CD4-positive, alpha-beta T cell (primary cell): ENCODE results near the gene IST1. TPM values are rescaled to one million over a fixed set of nuclear protein-coding genes. Genes with fewer than 3 reads are reported as not detected.
A peak's percentile ranks its signal among the peaks of the same experiment; 100 is the strongest.
"Not testable (repeated sequence)": the region's sequence is repeated elsewhere in the genome, so short reads cannot be mapped to it uniquely, and the experiment has no call there.

Experiments used
- ATAC-seq: fragments of 200-7000 bp; cut with Tn5 transposase; one replicate; pipeline ENCODE4 v1.10.0; 2022; ENCODE audit warnings: mild to moderate bottlenecking; ENCODE audit not compliant: poor library complexity
- CTCF ChIA-PET: fragments of 350-600 bp; sonication (Branson Sonifier 250); formaldehyde crosslinking; loops from one replicate; lab custom pipeline; 2021; ENCODE audit warnings: antibody characterized with exemption, inconsistent platforms; lab: Charles Lee
- POLR2A ChIA-PET: fragments of 350-600 bp; sonication (Branson Sonifier 250); formaldehyde crosslinking; loops from one replicate; lab custom pipeline; 2021; ENCODE audit warnings: antibody characterized with exemption, inconsistent platforms; lab: Charles Lee
- DNase-seq, 14 experiments: peaks; one replicate each; pipeline ENCODE4 v3.0.0-alpha.2; 2013 to 2020; ENCODE audit warnings: mixed read lengths in 2 of 14
- H3K27ac ChIP-seq, 2 donors: one replicate each; pipeline versions ENCODE4 v1.5.1 to v1.7.0; 2013; ENCODE audit warnings: low read length in 2 of 2, low read depth in 1 of 2, mild to moderate bottlenecking in 1 of 2
- H3K27me3 ChIP-seq, 2 experiments: 1 replicate in 1 of 2; 2 replicates in 1 of 2; pipeline versions ENCODE4 v1.6.1 to v1.7.0; 2013; ENCODE audit warnings: low read length in 2 of 2, control low read depth in 1 of 2, mild to moderate bottlenecking in 1 of 2, moderate library complexity in 1 of 2; ENCODE audit not compliant: insufficient read depth in 2 of 2, control insufficient read depth in 1 of 2
- H3K36me3 ChIP-seq: one replicate; pipeline ENCODE4 v1.6.1; 2013; ENCODE audit warnings: low read length, control low read depth; ENCODE audit not compliant: insufficient read depth
- H3K4me1 ChIP-seq: one replicate; pipeline ENCODE4 v1.6.1; 2013; ENCODE audit warnings: low read length, control low read depth; ENCODE audit not compliant: insufficient read depth
- H3K4me3 ChIP-seq: one replicate; pipeline ENCODE4 v1.5.1; 2013; ENCODE audit warnings: mild to moderate bottlenecking, low read length, moderate library complexity
- H3K9me3 ChIP-seq, 2 experiments: 1 replicate in 1 of 2; 2 replicates in 1 of 2; pipeline versions ENCODE4 v1.6.1 to v1.7.0; 2013; ENCODE audit warnings: low read length in 2 of 2, mild to moderate bottlenecking in 2 of 2, control low read depth in 1 of 2, moderate library complexity in 1 of 2; ENCODE audit not compliant: control insufficient read depth in 1 of 2, insufficient read depth in 1 of 2
- H3K27ac Mint-ChIP-seq: one replicate; pipeline ENCODE4 v1.8.0; 2020; ENCODE audit warnings: mixed read lengths
- H3K27me3 Mint-ChIP-seq: one replicate; pipeline ENCODE4 v1.8.0; 2021; ENCODE audit warnings: mixed read lengths
- H3K36me3 Mint-ChIP-seq: one replicate; pipeline ENCODE4 v1.8.0; 2021; ENCODE audit warnings: low read depth, mixed read lengths
- H3K4me1 Mint-ChIP-seq: one replicate; pipeline ENCODE4 v1.8.0; 2021; ENCODE audit warnings: low read depth, mixed read lengths
- H3K4me3 Mint-ChIP-seq: one replicate; pipeline ENCODE4 v1.8.0; 2020; ENCODE audit warnings: mild to moderate bottlenecking, mixed read lengths
- H3K9me3 Mint-ChIP-seq: one replicate; pipeline ENCODE4 v1.8.0; 2020; ENCODE audit warnings: mixed read lengths
- intact Hi-C, 2 experiments: fragments of 100-400 bp; cut with DNase I in 1 of 2; cut with micrococcal nuclease in 1 of 2; formaldehyde crosslinking; loops; one replicate each; pipeline versions ENCODE4 v1.15.1 to v1.9.0; 2023 to 2025; cut with DNase I, micrococcal nuclease
- total RNA-seq, 174 experiments: library from RNA in 2 of 174; stranded (reverse) in 2 of 174; gene quantifications; one replicate each; pipeline ENCODE4 v1.2.3 and lab custom pipeline; 2021 to 2026
- TF ChIP-seq, protein P1 (sequence below): fragments of 200-600 bp; IDR thresholded peaks from one replicate; pipeline ENCODE4 v1.8.0; 2022; ENCODE audit warnings: antibody characterized with exemption, mild to moderate bottlenecking

IST1 gene
- total RNA-seq, 2 experiments from 2014 or later, result 411 to 412 TPM

DNA sequence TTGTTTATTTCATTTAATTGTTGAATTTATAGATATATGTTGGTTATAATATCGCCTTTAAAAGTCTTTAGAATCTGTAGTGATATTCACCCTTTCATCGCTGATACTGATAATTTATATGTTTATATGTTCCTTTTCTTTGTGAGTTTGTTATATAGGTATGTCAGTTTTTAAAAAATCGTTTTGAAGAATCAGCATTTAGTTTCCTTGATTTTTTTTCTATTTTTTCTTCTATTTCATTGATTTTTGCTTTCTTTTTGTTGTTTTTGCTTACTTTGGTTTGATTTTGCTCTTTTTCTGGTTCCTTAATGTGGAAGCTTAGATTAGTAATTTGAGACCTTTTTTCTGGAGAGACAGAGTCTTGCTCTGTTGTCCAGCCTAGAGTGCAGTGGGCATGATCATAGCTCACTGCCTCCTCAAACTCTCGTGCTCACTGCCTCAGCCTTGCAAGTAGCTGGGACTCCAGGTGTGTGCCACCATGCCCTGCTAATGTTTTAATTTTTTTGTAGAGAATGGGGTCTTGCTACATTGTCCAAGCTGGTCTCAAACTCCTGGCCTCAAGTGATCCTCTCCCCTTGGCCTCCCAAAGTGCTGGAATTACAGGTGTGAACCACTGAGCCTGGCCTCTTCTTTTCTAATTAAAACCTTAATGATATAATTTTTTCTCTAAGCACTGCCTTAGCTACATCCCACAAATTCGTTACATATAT is 7.5 kb downstream of the IST1 start:
- H3K4me1 Mint-ChIP-seq, result peaks cover 82% of the 10 kb centered on the region

DNA sequence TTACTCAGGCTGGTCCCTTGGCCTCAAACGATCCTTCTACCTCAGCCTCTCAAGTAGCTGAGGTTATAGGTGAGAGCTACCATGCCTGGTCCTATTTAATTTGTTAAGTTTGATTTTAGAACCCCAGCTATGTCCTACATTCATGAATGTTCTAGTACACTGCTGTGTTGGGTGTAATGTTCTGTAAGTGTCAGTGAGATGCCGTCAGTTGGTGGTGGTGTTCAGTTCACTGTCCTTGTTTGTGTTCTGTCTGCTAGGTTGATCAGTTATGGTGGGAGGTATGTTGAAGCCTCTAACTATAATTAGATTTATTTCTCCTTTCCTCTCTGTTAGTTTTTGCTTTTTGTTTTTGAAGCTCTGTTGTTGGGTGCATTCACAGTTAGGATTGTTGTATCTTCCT is 8.3 kb downstream of the IST1 start:
- H3K4me1 Mint-ChIP-seq, result peaks cover 87% of the 10 kb centered on the region
- CTCF ChIA-PET, result interaction anchor here (1.3 to 1.9 kb wide), 4 partner anchors 13 to 58 kb away, joined by 4 to 5 read pairs (median 4); partner anchors contain the start of gene ZNF821
- Histone ChIP-seq H3K36me3 (no peaks in the 10 kb centered on the region), H3K4me1 (peaks cover 59% of the 10 kb centered on the region), H3K4me3 (no peak overlapping the region), H3K27me3 (no peaks in the 10 kb centered on the region), H3K9me3 (no peaks in the 10 kb centered on the region), H3K27ac (no peak overlapping the region)
- H3K4me3 Mint-ChIP-seq, result peak overlapping the region; percentile 1
- TF ChIP-seq, protein P1, sequence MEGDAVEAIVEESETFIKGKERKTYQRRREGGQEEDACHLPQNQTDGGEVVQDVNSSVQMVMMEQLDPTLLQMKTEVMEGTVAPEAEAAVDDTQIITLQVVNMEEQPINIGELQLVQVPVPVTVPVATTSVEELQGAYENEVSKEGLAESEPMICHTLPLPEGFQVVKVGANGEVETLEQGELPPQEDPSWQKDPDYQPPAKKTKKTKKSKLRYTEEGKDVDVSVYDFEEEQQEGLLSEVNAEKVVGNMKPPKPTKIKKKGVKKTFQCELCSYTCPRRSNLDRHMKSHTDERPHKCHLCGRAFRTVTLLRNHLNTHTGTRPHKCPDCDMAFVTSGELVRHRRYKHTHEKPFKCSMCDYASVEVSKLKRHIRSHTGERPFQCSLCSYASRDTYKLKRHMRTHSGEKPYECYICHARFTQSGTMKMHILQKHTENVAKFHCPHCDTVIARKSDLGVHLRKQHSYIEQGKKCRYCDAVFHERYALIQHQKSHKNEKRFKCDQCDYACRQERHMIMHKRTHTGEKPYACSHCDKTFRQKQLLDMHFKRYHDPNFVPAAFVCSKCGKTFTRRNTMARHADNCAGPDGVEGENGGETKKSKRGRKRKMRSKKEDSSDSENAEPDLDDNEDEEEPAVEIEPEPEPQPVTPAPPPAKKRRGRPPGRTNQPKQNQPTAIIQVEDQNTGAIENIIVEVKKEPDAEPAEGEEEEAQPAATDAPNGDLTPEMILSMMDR, result no peak
- intact Hi-C loops, result loop anchor here in 1 of 2 experiments (2.0 kb wide), 1 partner anchor 59 kb away; the partner anchor contains the start of gene ATXN1L
- POLR2A ChIA-PET, result interaction anchor here (1.2 kb wide), 1 partner anchor 95 kb away, joined by 7 read pairs; the partner anchor contains the start of gene AP1G1
- no peak for DNase-seq
- H3K9me3 Mint-ChIP-seq, result no peaks in the 10 kb centered on the region
- H3K27me3 Mint-ChIP-seq, result no peaks in the 10 kb centered on the region
- peak overlapping the region; percentile 71 for H3K27ac Mint-ChIP-seq
- ATAC-seq, result no peak
- peaks cover 18% of the 10 kb centered on the region for H3K36me3 Mint-ChIP-seq

More for the DNA sequence above, 7.5 kb downstream of the IST1 start:
- TF ChIP-seq, protein P1, result no peak
- ChIA-PET POLR2A (interaction anchor here (0.7 to 1.2 kb wide), 2 partner anchors 94 to 511 kb away, joined by 3 to 7 read pairs; partner anchors contain the start of gene AP1G1), CTCF (interaction anchor here (1.5 to 1.9 kb wide), 3 partner anchors 14 to 59 kb away, joined by 4 to 5 read pairs (median 4); no protein-coding TSS in a partner anchor)
- H3K27me3 ChIP-seq, result no peaks in the 10 kb centered on the region
- H3K4me1 ChIP-seq, result peaks cover 59% of the 10 kb centered on the region
- H3K36me3 ChIP-seq, result no peaks in the 10 kb centered on the region
- DNase-seq, result no peak
- peaks cover 15% of the 10 kb centered on the region for H3K36me3 Mint-ChIP-seq
- H3K9me3 Mint-ChIP-seq, result no peaks in the 10 kb centered on the region
- peak overlapping the region; percentile 29 for H3K27ac Mint-ChIP-seq
- intact Hi-C loops, result no loop called here
- no peak overlapping the region for H3K4me3 ChIP-seq
- H3K27me3 Mint-ChIP-seq, result no peaks in the 10 kb centered on the region
- H3K4me3 Mint-ChIP-seq, result peak overlapping the region; percentile 52
- no peaks in the 10 kb centered on the region for H3K9me3 ChIP-seq
- H3K27ac ChIP-seq, result no peak overlapping the region
- ATAC-seq, result no peak

DNA sequence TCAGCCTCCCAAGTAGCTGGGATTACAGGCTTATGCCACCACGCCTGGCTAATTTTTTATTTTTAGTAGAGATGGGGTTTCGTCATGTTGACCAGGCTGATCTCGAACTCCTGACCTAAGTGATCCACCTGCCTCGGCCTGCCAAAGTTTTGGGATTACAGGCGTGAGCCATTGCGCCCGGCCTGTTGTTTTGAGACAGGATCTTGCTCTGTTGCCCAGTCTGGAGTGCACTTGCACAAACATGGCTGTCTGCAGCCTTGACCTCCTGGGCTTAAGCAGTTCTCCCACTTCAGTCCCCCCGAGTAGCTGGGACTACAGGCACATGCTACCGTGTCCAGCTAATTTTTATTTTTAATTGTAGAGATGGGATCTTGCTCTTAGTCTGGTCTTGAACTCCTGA is 8.9 kb downstream of the IST1 start:
- DNase-seq (no peak), ATAC-seq (no peak)
- ChIA-PET POLR2A (interaction anchor here (0.6 to 1.8 kb wide), 3 partner anchors 10 to 21 kb away, joined by 3 to 12 read pairs (median 3); no protein-coding TSS in a partner anchor), CTCF (interaction anchor here (1.2 to 1.9 kb wide), 4 partner anchors 12 to 57 kb away, joined by 3 to 5 read pairs (median 4); partner anchors contain the start of gene ZNF821)
- Mint-ChIP-seq H3K9me3 (no peaks in the 10 kb centered on the region), H3K27me3 (no peaks in the 10 kb centered on the region), H3K4me3 (peak overlapping the region; percentile 45), H3K4me1 (peaks cover 87% of the 10 kb centered on the region), H3K27ac (peak overlapping the region; percentile 71), H3K36me3 (peaks cover 25% of the 10 kb centered on the region)
- intact Hi-C loops, result loop anchor here in 1 of 2 experiments (2.0 kb wide), 1 partner anchor 59 kb away; the partner anchor contains the start of gene ATXN1L
- peaks cover 58% of the 10 kb centered on the region for H3K4me1 ChIP-seq
- no peak overlapping the region for H3K4me3 ChIP-seq
- peaks cover 3% of the 10 kb centered on the region for H3K36me3 ChIP-seq
- no peak overlapping the region for H3K27ac ChIP-seq
- no peaks in the 10 kb centered on the region for H3K27me3 ChIP-seq
- no peaks in the 10 kb centered on the region for H3K9me3 ChIP-seq
- TF ChIP-seq, protein P1, result no peak

DNA sequence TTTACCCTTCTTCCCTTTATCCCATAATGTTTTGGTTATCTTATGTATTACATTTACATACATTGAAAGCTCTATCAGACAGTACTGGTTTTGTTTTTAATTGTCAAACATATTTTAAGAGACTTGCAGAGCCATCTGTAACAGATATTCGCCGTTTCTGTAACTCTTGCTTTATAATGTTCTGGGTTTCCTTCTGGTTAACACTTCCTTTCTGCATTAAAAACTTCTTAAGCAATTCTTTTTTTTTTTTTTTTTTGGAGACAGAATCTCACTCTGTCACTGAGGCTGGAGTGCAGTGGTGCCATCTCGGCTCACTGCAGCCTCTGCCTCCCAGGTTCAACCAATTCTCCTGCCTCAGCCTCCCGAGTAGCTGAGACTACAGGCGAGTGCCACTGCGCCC is 10.4 kb downstream of the IST1 start:
- POLR2A ChIA-PET, result interaction anchor here (1.8 kb wide), 1 partner anchor 23 kb away, joined by 12 read pairs; no protein-coding TSS in a partner anchor
- not testable (repeated sequence) for H3K9me3 ChIP-seq, H3K27me3 ChIP-seq, H3K9me3 Mint-ChIP-seq, H3K36me3 ChIP-seq, H3K27me3 Mint-ChIP-seq, DNase-seq, H3K4me3 ChIP-seq, H3K27ac ChIP-seq
- intact Hi-C loops, result loop anchor here in 1 of 2 experiments (2.0 kb wide), 1 partner anchor 61 kb away; the partner anchor contains the start of gene ATXN1L
- Mint-ChIP-seq H3K27ac (peak overlapping the region; percentile 68), H3K36me3 (peaks cover 34% of the 10 kb centered on the region), H3K4me1 (peaks cover 87% of the 10 kb centered on the region), H3K4me3 (peak overlapping the region; percentile 78)
- H3K4me1 ChIP-seq, result peaks cover 54% of the 10 kb centered on the region
- CTCF ChIA-PET, result interaction anchor here (0.6 kb wide), 1 partner anchor 19 kb away, joined by 3 read pairs; no protein-coding TSS in a partner anchor
- ATAC-seq, result peak; percentile 17
